GM12892 (cell line): ENCODE data around the gene NAA40.

Source experiments
- POLR2A ChIP-seq: IDR thresholded peaks from 2 replicates; pipeline ENCODE4 v1.6.1; 2011; ENCODE audit warnings: low read depth, low read length, control low read depth
- POLR2AphosphoS5 ChIP-seq: IDR thresholded peaks from 2 replicates; pipeline ENCODE4 v1.6.1; 2011; ENCODE audit warnings: low read depth, low read length, control low read depth
- TAF1 ChIP-seq: IDR thresholded peaks from 2 replicates; pipeline ENCODE4 v1.6.1; 2011; ENCODE audit warnings: low read depth, mild to moderate bottlenecking, control low read depth, low read length, borderline replicate concordance

- TF ChIP-seq POLR2A (no peak), TAF1 (no peak), POLR2AphosphoS5 (no peak)
Measured at GRCh38 chr11:63942803-63943202, 4.0 kb downstream of the NAA40 start.
